ENCODE measurements around the gene INAFM2.

GRCh38 chr15:40295297-40295696 is 28.2 kb upstream of the INAFM2 start:
- TF ChIP-seq CTCF (IDR thresholded peaks at IDR 0.05; ENCODE audit: low read length) (no peak), EZH2 (IDR thresholded peaks at IDR 0.05; ENCODE audit: borderline replicate concordance, low read length) (no peak)

Measured in OCI-LY1 (cell line).